OCI-LY3 (cell line): ENCODE measurements around the gene DIAPH2.

Experiments used
- EZH2phosphoT487 ChIP-seq: fragments of 200-600 bp; shearing (Covaris generic); IDR thresholded peaks from 2 replicates; pipeline ENCODE4 v1.6.1; 2018; ENCODE audit warnings: antibody characterized with exemption, mixed run types, low read depth
- TF ChIP-seq, protein P1 (sequence below): fragments of 200-600, 300-600 bp; sonication (generic); IDR thresholded peaks from 2 replicates; pipeline ENCODE4 v1.5.1; 2014; ENCODE audit warnings: antibody characterized with exemption, low read length, low read depth

DNA sequence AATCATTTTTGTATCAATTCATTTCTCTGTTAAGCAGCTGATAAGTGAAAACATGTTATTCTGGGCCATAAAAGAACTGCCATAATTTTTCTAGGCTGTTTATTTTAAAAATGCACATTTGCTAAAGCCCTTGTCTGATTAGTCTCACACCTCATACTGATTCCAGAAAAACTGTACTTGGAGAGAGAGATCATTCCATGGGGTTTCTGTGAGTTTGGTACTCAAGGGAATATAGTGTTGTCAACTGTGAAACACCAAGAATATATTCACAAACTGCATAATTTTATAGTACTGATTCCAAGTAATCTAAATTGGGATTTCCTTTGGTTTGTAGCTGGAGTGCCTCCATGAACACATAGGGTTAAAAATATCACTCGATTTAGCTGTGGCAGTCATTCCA is 746.6 kb downstream of the DIAPH2 start:
- TF ChIP-seq, protein P1, sequence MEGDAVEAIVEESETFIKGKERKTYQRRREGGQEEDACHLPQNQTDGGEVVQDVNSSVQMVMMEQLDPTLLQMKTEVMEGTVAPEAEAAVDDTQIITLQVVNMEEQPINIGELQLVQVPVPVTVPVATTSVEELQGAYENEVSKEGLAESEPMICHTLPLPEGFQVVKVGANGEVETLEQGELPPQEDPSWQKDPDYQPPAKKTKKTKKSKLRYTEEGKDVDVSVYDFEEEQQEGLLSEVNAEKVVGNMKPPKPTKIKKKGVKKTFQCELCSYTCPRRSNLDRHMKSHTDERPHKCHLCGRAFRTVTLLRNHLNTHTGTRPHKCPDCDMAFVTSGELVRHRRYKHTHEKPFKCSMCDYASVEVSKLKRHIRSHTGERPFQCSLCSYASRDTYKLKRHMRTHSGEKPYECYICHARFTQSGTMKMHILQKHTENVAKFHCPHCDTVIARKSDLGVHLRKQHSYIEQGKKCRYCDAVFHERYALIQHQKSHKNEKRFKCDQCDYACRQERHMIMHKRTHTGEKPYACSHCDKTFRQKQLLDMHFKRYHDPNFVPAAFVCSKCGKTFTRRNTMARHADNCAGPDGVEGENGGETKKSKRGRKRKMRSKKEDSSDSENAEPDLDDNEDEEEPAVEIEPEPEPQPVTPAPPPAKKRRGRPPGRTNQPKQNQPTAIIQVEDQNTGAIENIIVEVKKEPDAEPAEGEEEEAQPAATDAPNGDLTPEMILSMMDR = no peak
- TF ChIP-seq EZH2phosphoT487 = no peak
